ENCODE data around the gene ZNF280B.

GRCh38 chr22:22478470-22478869 lies 30.1 kb downstream of the ZNF280B start:
- TF ChIP-seq MAX (CRISPR knock-in tag; IDR thresholded peaks at IDR 0.05) (no peak), NFATC4 (CRISPR knock-in tag; IDR thresholded peaks at IDR 0.05) (no peak), NFYB (CRISPR knock-in tag; conservative IDR thresholded peaks at IDR 0.05; ENCODE audit: low read depth) (no peak), CTCF (IDR thresholded peaks at IDR 0.05) (no peak), IRF2 (CRISPR knock-in tag; IDR thresholded peaks at IDR 0.05; ENCODE audit: borderline replicate concordance, low read depth) (no peak), ZNF317 (CRISPR knock-in tag; IDR thresholded peaks at IDR 0.05; ENCODE audit: borderline replicate concordance, low read depth) (no peak), JUN (CRISPR knock-in tag; IDR thresholded peaks at IDR 0.05) (no peak), GABPB1 (CRISPR knock-in tag; IDR thresholded peaks at IDR 0.05) (no peak), SOX15 (CRISPR knock-in tag; IDR thresholded peaks at IDR 0.05) (no peak), AFF4 (CRISPR knock-in tag; IDR thresholded peaks at IDR 0.05; ENCODE audit: borderline replicate concordance) (no peak), CBFB (CRISPR knock-in tag; IDR thresholded peaks at IDR 0.05; ENCODE audit: low read depth) (no peak), ZNF121 (CRISPR knock-in tag; IDR thresholded peaks at IDR 0.05) (no peak), FOXK1 (CRISPR knock-in tag; IDR thresholded peaks at IDR 0.05) (no peak)

All from WTC11 (cell line).